Kidney glomerular epithelial cell (primary cell): ENCODE data around the gene GZF1.
"Not testable (repeated sequence)": the region's sequence is repeated elsewhere in the genome, so short reads cannot be mapped to it uniquely, and the experiment has no call there.

Experiments
- DNase-seq: peaks from one replicate; lab custom pipeline; 2025; lab: John Stamatoyannopoulos, UW

GZF1 gene

GRCh38 chr20:23346002-23346401, 16.0 kb upstream of the GZF1 start:
- DNase-seq, result no peak

GRCh38 chr20:23347791-23348190, 14.2 kb upstream of the GZF1 start:
- no peak for DNase-seq

- DNase-seq, result not testable (repeated sequence)
These were observed 13.5 kb upstream of the GZF1 start for GRCh38 chr20:23348510-23348909.

GRCh38 chr20:23349338-23350195, 12.4 kb upstream of the GZF1 start:
- DNase-seq, result peak; percentile 83

- DNase-seq, result peak; percentile 94
These were observed 11.6 kb upstream of the GZF1 start, which contains the start of gene NXT1 for GRCh38 chr20:23350196-23350903. Gene NXT1 (plus strand): TSS chr20:23350791. CDS start chr20:23354042, 3,251 bp downstream.

GRCh38 chr20:23350904-23351838, 10.8 kb upstream of the GZF1 start:
- no peak for DNase-seq

- DNase-seq, result no peak
These were observed 5.8 kb upstream of the GZF1 start for GRCh38 chr20:23356203-23356602.

GRCh38 chr20:23357767-23358562, 4.0 kb upstream of the GZF1 start:
- peak; percentile 98 for DNase-seq

GRCh38 chr20:23358563-23358906, 3.4 kb upstream of the GZF1 start:
- no peak for DNase-seq

- no peak for DNase-seq
These were observed 2.9 kb upstream of the GZF1 start for GRCh38 chr20:23358923-23359593.

- no peak for DNase-seq
These were observed 1.5 kb upstream of the GZF1 start for GRCh38 chr20:23360531-23360930.

GRCh38 chr20:23361119-23361475, 885 bp upstream of the GZF1 start:
- peak; percentile 28 for DNase-seq

- DNase-seq, result peak; percentile 25
These were observed 642 bp downstream of the GZF1 start for GRCh38 chr20:23362392-23363256.

- no peak for DNase-seq
These were observed 1.3 kb downstream of the GZF1 start for GRCh38 chr20:23363257-23363649.

GRCh38 chr20:23365390-23366165, 3.6 kb downstream of the GZF1 start:
- no peak for DNase-seq

GRCh38 chr20:23366384-23366783, 4.4 kb downstream of the GZF1 start:
- no peak for DNase-seq

GRCh38 chr20:23367770-23368169, 5.8 kb downstream of the GZF1 start:
- no peak for DNase-seq

GRCh38 chr20:23368316-23369071, 6.5 kb downstream of the GZF1 start:
- no peak for DNase-seq
